GM19025 (cell line): ENCODE results near the gene MNX1.

Experiments used
- ATAC-seq: cut with Tn5 transposase; IDR thresholded peaks from one replicate; pipeline ENCODE4 v1.9.1; 2021; ENCODE audit warnings: mild to moderate bottlenecking, low read depth, moderate library complexity; ENCODE audit not compliant: unreplicated experiment

Gene MNX1

GRCh38 chr7:157017149-157017548, 6.7 kb upstream of the MNX1 start:
- no peak for ATAC-seq

- peak; percentile 66 for ATAC-seq
Measured at GRCh38 chr7:157016352-157017041, 6.0 kb upstream of the MNX1 start.

GRCh38 chr7:157016024-157016351, 5.5 kb upstream of the MNX1 start:
- no peak for ATAC-seq

- ATAC-seq = no peak
Measured at GRCh38 chr7:157014635-157015555, 4.4 kb upstream of the MNX1 start.

- ATAC-seq = no peak
Measured at GRCh38 chr7:157013602-157014549, 3.4 kb upstream of the MNX1 start.

GRCh38 chr7:157013101-157013500, 2.6 kb upstream of the MNX1 start:
- ATAC-seq = no peak

GRCh38 chr7:157012113-157012547, 1.7 kb upstream of the MNX1 start:
- ATAC-seq = no peak

GRCh38 chr7:157011333-157012112, 1.1 kb upstream of the MNX1 start:
- ATAC-seq = no peak

- peak; percentile 25 for ATAC-seq
Measured at GRCh38 chr7:157009778-157010587, 480 bp downstream of the MNX1 start.

GRCh38 chr7:157009170-157009777, 1.2 kb downstream of the MNX1 start:
- ATAC-seq = peak; percentile 24

GRCh38 chr7:157008206-157009169, 2.0 kb downstream of the MNX1 start:
- ATAC-seq = peak; percentile 0

- ATAC-seq = no peak
Measured at GRCh38 chr7:157007470-157008066, 2.9 kb downstream of the MNX1 start.

GRCh38 chr7:157006829-157007469, 3.5 kb downstream of the MNX1 start:
- ATAC-seq = no peak

GRCh38 chr7:157006205-157006747, 4.2 kb downstream of the MNX1 start:
- no peak for ATAC-seq

- no peak for ATAC-seq
Measured at GRCh38 chr7:157005456-157006204, 4.8 kb downstream of the MNX1 start.
